Measurements from ENCODE around the gene CIP2A.
"Not testable (repeated sequence)": the region's sequence is repeated elsewhere in the genome, so short reads cannot be mapped to it uniquely, and the experiment has no call there.

CIP2A gene

DNA sequence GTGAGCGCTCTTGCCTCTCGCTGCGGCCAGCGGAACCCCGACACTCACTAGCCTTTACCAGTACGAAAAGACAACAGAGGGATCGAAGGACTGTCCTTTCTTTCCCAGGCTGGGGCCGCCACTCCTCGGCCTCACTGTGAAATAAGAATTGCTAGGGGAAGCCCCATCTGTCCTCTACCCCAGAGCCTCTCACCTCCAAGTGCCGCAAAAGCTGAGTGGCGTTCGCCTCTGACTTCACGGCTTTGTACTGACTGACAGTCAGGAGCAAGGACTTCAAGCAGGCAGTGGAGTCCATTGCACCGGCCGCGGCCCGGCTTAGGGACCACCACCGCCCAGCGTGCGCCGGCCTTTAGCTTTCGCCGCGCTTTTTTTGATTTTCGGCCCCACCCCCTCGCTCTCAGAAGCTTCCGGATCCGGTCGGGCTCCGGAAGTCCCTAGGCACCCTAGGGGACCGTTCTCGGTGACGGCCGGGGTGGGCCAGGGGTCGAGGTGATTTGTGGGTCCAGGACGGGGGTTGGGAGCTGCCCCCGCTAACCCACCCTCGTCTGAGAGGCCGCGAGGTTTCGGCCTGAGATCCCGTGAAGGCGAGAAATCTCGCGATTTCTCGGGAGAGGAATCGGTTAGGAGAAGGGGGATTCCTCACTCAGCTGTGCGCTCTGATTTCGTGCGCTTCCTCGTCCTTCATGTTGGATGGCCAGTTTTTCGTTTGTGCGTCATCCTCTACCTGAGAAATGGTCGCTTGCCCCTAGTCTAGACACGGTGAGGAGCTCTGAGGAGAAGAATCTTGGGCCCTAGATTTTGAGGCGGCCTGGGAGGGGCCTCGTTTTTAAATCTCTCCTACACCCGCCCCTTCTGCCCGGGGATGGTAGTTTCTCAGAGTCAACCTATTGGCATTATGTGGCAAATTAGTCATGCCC is at the start of gene CIP2A, which contains the start of gene DZIP3:
Gene CIP2A, minus strand, starts transcription at position 358 of the 917 bp plus-strand sequence. Its CDS starts 63 bp downstream, at position 295.
Gene DZIP3, plus strand, starts transcription at position 642 of the 917 bp plus-strand sequence. CDS start 15,685 bp downstream, outside the sequence.
- in situ Hi-C loops (cut with MboI; ENCODE audit: low sequenced_read_pairs) = no loop called here

DNA sequence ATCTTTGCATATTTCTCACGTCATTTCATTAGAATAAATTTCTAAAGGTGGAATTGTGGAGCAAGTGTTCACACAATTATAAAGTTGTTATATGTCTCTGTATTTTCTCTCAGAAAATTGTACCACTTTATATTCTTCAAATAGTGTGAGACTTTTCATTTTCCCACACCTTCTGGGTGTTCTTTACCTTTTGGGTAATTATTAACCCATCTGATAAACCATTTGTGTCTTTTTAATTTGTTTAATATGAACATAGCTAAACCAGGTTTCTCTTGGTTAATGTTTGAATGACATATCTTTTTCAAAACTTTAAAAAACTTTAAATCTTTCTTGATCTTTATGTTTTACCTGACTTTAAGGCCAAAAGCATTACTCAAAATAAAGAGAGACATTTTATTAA is 40.7 kb upstream of the CIP2A start:
- in situ Hi-C loops (cut with MboI; ENCODE audit: low sequenced_read_pairs) = no loop called here

DNA sequence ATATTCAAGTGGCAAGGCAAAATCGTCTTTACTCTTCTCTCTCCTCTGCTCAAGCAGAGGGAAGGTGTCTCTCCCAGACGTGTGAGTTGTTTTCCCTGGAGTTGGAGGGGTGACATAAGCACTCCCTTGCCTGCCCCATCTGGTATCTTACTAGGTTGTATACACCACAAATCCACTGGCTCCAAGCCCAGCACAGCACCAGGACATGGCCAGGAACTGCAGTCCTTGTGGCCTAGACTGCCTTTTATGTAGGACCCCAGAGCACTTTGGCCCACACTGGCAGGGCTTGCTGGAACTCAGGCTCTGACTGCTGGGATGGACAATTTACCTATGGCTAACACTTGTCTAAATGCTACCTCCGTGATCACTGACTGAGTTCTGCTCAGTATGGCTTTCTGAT is 34.3 kb upstream of the CIP2A start:
- in situ Hi-C loops (cut with MboI; ENCODE audit: low sequenced_read_pairs) = no loop called here

DNA sequence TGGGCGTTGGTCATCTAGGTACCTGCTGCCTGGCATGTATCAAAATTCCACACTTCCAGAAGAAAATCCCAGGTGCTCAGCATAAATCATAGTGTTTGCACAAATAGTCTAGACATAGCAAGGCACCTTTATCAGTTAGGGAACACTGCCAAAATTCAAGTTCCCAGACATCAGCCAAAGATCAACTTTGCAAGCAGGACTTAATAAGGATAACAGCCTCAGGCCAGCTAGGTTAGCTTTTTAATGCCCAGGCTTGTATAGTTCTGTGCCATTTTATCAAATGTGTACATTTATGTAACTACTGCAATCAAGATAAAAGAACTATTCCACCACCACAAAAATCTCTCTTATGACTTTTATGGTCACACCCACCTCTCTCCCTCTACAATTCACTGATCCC is 31.0 kb upstream of the CIP2A start:
- in situ Hi-C loops (cut with MboI; ENCODE audit: low sequenced_read_pairs) = no loop called here

DNA sequence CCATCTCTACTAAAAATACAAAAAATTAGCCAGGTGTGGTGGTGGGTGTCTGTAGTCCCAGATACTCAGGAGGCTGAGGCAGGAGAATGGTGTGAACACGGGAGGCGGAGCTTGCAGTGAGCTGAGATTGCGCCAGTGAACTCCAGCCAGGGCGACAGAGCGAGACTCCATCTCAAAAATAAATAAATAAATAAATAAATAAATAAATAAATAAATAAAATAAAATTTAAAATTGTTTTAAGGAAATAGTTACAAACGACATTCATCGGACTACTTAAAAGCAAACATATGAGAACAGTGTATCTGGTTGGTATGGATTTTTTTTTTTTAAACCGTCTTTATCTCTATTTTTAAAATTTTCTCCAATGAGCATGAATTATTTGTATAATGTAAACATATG is 26.9 kb upstream of the CIP2A start:
- in situ Hi-C loops (cut with MboI; ENCODE audit: low sequenced_read_pairs) = not testable (repeated sequence)

DNA sequence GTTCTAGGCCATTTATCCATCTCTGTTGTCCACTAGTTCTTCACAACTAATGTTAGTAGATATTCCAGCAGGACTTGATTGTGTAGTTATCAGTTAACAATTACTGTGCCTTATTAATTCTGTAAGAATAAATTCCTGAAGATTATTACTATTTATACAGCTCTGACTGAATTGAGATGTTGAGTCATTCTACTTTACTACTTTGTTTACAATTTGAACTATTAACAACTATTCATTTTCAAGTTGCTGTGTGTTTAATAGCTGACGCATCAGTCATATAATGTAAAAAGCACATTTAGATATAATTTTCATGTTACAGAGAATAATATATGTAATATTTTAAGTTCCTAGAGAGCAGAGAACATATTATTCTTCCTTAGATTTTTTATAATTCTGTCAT is 21.4 kb upstream of the CIP2A start:
- in situ Hi-C loops (cut with MboI; ENCODE audit: low sequenced_read_pairs) = no loop called here

DNA sequence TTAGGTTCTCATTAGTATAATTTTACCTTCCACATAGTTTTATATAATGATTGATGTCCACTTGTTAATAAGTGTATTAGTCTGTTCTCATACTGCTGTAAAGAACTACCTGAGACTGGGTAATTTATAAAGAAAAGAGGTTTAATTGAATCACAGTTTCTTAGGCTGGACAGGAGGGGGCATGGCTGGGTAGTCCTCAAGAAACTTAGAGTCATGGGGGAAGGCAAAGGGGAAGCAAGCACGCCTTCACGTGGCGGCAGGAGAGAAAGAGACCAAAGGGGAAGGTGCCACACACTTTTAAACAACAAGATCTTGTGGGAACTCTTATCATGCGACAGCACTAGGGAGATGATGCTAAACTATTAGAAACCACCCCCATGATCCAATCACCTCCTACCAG is 19.5 kb upstream of the CIP2A start:
- in situ Hi-C loops (cut with MboI; ENCODE audit: low sequenced_read_pairs) = no loop called here

DNA sequence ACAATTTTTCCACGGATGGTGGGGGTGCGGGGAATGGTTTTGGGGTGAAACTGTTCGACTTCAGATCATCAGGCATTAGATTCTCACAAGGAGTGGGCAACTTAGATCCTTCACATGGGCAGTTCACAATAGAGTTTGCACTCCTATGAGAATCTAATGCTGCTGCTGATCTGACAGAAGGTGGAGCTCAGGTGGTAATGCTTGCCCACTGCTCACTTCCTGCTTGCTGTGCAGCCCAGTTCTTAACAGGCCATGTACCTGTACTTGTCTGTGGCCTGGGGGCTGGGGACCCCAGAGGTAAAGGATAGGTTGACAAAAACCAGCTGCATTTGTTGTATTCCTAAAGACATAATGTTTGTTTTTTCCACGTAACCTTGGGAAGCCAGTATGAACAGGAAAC is 16.3 kb upstream of the CIP2A start:
- in situ Hi-C loops (cut with MboI; ENCODE audit: low sequenced_read_pairs) = no loop called here

DNA sequence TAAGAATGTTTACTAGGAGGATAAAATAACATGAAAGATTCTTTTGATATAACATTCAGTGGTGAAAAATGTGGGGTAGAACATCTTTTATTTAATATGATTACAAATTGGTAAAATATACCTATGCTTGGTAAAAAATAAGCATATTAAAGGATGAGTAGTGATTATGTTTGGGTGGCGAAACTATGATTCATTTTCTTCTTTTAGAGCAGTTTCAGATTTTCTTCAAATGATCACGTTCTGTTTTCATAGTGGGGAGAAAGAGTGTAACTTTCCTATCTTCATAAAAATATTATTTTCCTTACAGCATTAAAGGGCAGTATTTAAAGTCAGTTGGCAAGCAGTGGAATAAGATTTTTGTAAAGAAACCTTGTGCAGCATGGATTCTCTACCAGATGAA is 15.8 kb upstream of the CIP2A start:
- in situ Hi-C loops (cut with MboI; ENCODE audit: low sequenced_read_pairs) = no loop called here

DNA sequence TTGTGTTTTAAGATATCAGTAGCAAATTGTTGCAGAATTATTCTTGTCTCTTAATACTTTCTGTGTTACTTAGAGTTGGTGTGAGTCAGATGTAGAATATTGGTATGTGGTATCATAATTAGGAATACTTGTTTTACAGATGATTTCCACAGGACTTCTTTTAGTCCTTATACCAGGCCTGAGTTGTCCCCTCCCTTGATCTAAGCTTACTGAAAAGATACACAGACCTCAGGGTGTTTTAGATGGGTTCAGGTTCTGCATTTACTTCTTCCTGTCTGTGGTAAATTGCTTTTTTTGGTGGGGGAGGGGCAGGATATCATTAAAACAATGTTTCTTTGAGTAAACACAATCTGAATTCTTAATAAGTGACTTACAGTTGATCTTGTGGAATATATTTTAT is 14.5 kb upstream of the CIP2A start:
- in situ Hi-C loops (cut with MboI; ENCODE audit: low sequenced_read_pairs) = no loop called here

DNA sequence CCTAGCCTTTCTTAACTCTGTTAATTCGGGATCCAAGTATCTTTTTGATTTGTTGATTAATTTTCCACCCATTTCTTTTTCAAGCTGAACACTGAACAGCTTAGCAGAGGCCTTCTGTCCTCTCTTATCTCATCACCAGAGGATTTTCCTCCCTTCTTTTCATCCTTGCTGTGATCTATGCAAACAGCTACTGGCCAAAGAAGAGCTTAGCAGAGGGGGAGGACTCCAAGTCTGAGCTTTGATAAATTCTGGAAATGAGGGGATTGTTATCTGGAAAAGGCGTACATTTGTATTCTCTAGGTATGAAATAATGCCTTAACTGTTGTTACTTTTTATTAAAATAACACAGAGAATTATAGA is 13.7 kb upstream of the CIP2A start:
- in situ Hi-C loops (cut with MboI; ENCODE audit: low sequenced_read_pairs) = no loop called here

DNA sequence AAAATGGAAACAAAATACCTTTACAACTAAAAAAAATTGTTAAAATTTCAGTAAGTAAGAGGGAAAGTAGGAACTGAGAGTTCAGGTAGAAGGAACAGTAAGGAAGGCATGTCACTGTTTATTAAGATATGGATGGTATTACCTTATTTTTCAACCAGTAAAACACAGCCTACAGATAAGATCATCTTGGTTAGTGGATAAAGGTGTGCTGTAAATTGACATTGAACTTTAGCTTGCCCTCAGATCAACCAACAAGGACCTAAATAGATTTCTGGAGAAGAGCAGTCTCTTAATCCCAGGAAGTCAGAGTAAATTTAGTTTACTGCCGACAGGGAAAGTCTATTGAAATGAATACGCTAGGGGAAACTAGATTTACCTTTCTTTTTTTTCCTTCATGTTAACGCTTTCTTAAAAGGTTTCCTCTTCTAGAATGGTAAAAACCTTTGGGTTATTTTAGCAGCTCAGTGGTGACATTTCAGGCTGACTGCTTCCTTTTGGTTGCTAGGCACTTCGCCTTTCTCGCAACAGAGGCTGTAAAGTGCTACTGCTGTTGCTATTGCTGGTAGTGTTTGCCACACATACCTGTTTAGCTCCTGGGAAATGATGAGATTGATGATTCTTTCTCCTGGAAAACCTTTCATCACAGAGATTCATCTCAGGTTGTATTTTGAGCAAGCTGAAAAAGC is 13.2 kb upstream of the CIP2A start:
- in situ Hi-C loops (cut with MboI; ENCODE audit: low sequenced_read_pairs) = no loop called here

DNA sequence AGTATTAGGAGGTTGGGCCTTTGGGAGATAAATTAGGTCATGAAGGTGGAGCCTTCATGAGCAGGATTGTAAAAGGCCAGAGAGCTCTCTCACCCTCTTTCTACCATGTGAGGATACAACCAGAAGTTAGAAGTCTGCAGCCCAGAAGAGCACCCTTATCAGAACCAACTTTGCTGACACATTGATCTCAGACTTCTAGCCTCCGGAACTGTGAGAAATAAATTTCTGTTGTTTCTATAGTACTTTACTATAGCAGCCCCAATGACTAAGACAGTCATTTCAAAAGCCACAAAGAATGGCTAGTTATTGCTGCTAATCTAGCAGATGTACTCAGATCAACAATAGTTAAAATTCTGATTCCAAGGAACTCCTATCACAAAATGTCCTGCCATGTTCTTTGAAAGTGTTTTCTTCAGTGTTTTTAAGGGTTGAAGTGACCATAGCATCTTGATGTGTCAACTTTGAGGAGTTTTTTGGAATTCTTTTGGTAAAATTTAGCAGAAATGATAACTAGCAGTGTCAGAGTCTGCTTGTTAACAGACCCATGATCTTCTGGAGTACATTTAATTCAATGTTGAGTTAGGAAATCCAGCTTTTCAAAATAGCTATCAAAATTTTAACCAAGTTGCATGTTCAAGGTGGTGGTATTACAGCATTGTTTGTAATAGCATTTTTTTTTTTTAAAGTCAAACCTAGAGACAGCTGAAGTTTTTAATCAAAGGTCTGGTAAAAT is 10.6 kb upstream of the CIP2A start:
- in situ Hi-C loops (cut with MboI; ENCODE audit: low sequenced_read_pairs) = no loop called here

DNA sequence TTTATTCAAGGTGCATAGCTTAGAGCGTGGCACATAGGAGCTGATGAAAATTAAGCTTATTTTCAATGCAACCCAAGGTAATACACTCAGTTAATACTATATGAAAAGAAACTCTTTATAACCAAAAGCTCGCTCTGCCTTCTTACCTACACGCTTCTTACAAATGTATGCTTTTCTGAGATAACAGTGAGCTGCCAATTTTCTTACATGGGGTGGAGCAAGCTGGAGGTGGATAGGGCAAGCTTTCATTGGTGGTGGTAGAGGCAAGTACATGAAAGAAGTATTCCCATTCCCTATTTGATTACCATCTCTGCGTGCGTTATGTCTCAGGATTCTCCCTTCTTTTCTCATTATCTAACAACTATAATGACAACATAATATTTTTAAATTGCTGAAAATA is 9.1 kb upstream of the CIP2A start:
- in situ Hi-C loops (cut with MboI; ENCODE audit: low sequenced_read_pairs) = no loop called here

DNA sequence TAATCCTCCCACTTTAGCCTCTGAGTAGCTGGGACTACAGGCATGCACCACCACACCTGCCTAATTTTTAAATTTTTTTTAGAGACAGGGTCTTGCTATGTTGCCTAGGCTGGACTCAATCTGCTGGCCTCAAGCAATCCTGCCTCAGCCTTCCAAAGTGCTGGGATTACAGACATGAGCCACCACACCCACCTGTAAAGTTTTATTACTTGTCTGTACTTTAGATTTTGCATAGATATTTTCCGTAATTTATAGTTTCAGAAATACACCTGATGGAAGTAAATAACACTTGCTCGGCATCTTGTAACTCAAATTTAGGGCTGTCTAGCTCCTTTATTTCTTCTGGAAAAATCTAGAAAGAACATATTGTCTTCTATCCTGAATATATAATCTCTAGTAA is 6.1 kb upstream of the CIP2A start:
- in situ Hi-C loops (cut with MboI; ENCODE audit: low sequenced_read_pairs) = no loop called here

DNA sequence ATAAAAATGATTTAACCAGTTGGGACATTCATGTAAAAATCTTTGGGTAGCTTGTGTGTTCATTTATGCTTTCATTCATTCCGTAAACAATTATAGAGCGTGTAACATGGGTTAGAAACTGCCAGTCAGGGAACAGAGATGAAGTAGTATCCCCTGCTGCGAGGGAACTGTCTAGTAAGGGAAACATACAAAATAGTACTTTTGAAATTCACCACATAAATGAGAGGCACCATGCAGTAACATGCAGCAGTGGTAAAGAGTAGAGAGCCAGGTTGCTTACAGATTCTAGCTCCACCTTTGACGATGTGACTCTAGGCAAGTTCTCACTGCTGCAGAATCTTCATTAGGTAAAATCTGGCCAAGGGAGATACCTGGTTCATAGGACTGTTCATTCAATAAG is 1.2 kb upstream of the CIP2A start:
- in situ Hi-C loops (cut with MboI; ENCODE audit: low sequenced_read_pairs) = no loop called here

DNA sequence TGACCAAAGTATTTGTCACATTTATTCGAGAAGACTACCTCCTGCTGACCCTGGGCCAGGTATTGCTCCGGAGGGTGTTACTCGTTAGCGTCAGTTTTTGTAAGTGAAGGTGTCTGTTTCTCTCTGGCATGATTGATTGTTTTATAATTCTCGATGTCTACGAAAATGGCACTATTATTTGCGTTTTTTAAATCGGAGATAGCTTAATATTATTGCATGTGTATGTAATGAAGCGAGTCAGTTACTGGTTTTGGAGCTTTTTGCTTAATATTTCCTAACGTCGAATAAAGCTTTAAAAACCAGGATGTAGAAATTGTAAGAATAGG is 723 bp upstream of the CIP2A start:
- in situ Hi-C loops (cut with MboI; ENCODE audit: low sequenced_read_pairs) = no loop called here

DNA sequence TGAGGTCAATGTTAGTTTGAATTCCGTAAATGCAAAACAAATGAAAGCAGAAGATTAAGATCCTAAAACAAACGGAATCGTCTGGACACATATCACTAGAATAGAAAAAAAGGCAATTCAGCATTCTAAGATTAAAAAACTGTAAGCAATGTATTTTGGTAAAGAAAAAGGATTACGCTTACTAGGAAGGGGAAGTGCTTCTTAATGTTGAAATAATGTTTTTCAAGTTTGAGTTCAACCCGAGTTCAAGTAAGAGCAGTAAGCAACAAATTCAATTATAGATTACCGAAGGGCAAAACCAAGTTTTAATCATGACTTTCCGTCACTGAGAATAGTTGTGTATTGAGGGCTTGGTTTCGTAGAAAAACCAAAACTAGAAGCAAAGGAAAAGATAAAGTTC is 637 bp downstream of the CIP2A start:
- in situ Hi-C loops (cut with MboI; ENCODE audit: low sequenced_read_pairs) = no loop called here

DNA sequence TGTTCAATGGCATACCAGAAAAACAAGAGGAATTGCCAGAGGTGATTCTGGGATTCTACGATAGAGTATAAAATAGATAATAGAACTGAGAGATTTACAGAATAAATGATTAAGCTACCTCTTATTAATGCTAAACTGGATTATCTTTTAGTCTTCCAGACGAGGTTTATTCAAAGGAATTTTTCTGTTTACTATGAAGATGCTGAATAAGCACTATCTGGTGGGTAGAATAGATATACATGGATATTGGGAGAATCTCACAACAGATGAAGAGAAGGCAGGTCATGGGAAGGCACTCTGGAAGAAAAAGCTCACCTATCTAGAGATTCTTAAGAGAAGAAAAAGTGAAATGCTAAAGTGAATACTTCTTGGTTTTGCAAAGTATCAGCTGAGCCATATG is 11.2 kb downstream of the CIP2A start:
- in situ Hi-C loops (cut with MboI; ENCODE audit: low sequenced_read_pairs) = no loop called here

DNA sequence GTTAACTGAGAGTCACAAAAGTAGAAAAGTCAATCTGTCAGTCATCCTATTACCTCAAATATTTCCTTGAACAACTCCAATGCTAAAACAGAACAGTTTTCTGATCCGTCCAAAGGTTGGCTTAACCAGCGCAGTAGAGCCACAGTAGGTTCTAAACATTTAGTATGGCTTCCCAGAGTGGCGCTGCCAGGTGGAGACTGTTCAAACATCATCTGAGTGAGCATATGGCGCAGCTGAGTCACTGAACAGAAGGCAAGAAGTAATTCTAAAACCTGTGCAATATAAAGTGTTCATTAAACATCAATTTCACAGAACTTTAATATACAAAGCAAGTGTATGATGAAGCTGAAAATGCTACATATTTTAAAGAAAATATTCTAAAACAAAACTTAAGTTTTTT is 19.9 kb downstream of the CIP2A start:
- in situ Hi-C loops (cut with MboI; ENCODE audit: low sequenced_read_pairs) = no loop called here

DNA sequence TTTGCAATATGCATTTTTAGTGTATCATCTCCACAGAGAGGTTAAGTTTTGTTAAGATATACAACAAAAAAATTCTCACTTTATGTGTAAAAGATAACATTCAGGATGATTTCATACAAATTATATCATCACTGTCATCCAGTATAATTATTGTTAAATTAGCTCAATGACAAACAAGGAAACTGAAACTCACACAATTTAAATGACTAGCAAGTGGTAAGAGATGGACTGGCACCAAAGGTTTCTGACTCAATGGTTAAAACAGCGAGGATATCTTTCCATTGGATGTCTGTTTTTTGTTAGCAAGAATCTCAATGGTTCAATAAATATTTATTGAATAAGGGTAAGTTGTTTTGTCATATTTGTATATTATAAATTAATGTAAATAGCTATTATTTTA is 22.6 kb downstream of the CIP2A start:
- in situ Hi-C loops (cut with MboI; ENCODE audit: low sequenced_read_pairs) = no loop called here

DNA sequence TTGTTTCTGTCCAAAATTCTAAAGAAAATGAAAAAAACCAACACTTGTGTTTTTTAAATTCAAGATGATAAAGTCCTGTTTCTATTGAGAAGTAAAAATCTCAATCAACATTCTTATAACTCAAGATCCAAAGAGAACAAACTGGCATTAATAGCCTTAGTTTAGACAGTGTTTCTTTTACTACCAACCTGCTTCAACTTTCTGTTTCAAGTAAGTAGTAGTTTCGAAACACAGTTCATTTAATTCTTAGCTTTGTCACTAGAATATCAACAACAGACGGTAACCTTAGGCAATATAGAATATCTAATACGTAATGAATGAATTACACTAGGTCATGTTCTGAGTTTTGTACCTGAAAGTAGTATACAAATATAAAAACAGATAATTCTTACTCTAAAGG is 23.7 kb downstream of the CIP2A start:
- in situ Hi-C loops (cut with MboI; ENCODE audit: low sequenced_read_pairs) = no loop called here

Measured in HL-60/S4 (cell line).